ENCODE data around the gene ORC3. TPM values are rescaled to one million over a fixed set of nuclear protein-coding genes. Genes with fewer than 3 reads are reported as not detected.

Gene ORC3
- total RNA-seq, 2 donors from 2014 or later: 8.2 to 14.8 TPM

GRCh38 chr6:87672641-87673040, 82.7 kb downstream of the ORC3 start:
- 67 to 82% methylated on average over 2 of the region's 2 CpGs for WGBS, 2 donors
- ATAC-seq: no peak
- intact Hi-C loops (cut with DNase I): no loop called here
- TF ChIP-seq CTCF (IDR thresholded peaks at IDR 0.05) (no peak), POLR2A (IDR thresholded peaks at IDR 0.05) (no peak)
- DNase-seq: no peak
- no peak overlapping the region for H3K4me3 ChIP-seq
- peaks cover 6% of the 10 kb centered on the region for H3K4me1 ChIP-seq
- no peaks in the 10 kb centered on the region for H3K9me3 ChIP-seq
- no peaks in the 10 kb centered on the region for H3K27me3 ChIP-seq
- no peak overlapping the region for H3K27ac ChIP-seq
- peaks cover 0 to 3% of the 10 kb centered on the region in 2 donors for H3K36me3 ChIP-seq (replicated peaks in 1 of 2; ENCODE audit: insufficient read depth in 1 of 2, low read depth in 2 of 2)

- no peaks in the 10 kb centered on the region for H3K9me3 ChIP-seq
- no peak overlapping the region for H3K4me3 ChIP-seq
- peaks cover 0 to 3% of the 10 kb centered on the region in 2 donors for H3K36me3 ChIP-seq (replicated peaks in 1 of 2; ENCODE audit: insufficient read depth in 1 of 2, low read depth in 2 of 2)
- TF ChIP-seq POLR2A (IDR thresholded peaks at IDR 0.05) (no peak), CTCF (IDR thresholded peaks at IDR 0.05) (no peak)
- intact Hi-C loops (cut with DNase I): no loop called here
- WGBS, 2 donors: 94 to 96% methylated on average over 5 of the region's 5 CpGs
- no peak overlapping the region for H3K27ac ChIP-seq
- DNase-seq: no peak
- H3K27me3 ChIP-seq: no peaks in the 10 kb centered on the region
- peaks cover 6% of the 10 kb centered on the region for H3K4me1 ChIP-seq
- ATAC-seq: no peak
Observed at GRCh38 chr6:87673237-87673636, 83.3 kb downstream of the ORC3 start.

DNA sequence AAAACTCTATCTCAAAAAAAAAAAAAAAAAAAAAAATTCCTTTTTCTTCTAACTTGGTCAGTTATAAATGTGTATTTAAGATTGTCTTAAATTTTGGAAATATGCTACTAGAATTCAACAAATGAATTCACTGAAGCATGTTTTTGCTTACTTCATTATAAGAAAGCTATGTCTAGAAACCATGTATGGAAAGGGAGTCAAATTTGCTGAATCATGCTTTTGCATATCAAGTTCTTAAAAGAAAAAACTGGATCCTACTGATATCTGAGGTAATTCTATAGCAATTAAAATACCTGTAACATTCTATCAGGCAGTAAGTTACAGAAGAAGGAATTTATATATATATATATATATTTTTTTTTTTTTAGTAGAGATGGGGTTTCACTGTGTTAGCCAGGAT, 84.4 kb downstream of the ORC3 start:
- H3K9me3 ChIP-seq: no peaks in the 10 kb centered on the region
- no peak overlapping the region for H3K27ac ChIP-seq
- H3K27me3 ChIP-seq: no peaks in the 10 kb centered on the region
- TF ChIP-seq POLR2A (IDR thresholded peaks at IDR 0.05) (no peak), CTCF (IDR thresholded peaks at IDR 0.05) (no peak)
- intact Hi-C loops (cut with DNase I): no loop called here
- H3K36me3 ChIP-seq (replicated peaks in 1 of 2; ENCODE audit: insufficient read depth in 1 of 2, low read depth in 2 of 2): peaks cover 0 to 4% of the 10 kb centered on the region in 2 donors
- ATAC-seq (no peak), DNase-seq (no peak)
- no peak overlapping the region for H3K4me3 ChIP-seq
- peaks cover 6% of the 10 kb centered on the region for H3K4me1 ChIP-seq

DNA sequence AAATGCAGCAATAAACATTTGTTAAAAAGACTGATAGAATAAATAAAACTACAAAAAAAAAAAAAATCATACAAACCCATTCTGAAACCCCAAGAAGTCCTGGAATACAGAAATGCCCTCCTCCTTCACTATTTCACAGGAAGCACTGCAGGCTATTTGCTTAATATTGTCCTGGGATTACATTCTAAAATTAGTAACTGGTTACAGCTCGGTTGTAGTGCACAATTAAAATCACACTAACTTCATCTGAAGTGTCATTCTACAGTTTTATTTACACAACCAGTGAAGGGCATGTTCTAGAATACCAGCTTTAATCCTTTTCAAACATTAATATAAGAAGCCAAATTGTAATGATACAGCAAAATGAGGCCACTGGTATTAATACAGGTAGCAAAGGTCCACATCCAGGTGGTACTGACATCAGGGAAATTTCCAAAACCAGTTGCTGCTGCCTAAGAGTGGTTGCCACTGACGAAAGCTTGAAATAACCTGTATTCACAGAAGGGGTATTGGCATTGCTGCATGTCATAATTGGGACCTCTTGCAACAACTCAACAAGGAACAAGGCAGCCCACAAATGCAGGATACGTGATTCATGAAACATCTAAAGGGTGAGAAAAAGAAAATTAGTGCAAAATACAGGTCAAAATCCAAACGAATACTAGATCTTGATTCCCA, 85.2 kb downstream of the ORC3 start:
- Histone ChIP-seq H3K36me3 (replicated peaks in 1 of 2; ENCODE audit: insufficient read depth in 1 of 2, low read depth in 2 of 2) (peaks cover 0 to 4% of the 10 kb centered on the region in 2 donors), H3K27ac (no peak overlapping the region), H3K9me3 (no peaks in the 10 kb centered on the region), H3K4me3 (no peak overlapping the region), H3K4me1 (peaks cover 6% of the 10 kb centered on the region), H3K27me3 (no peaks in the 10 kb centered on the region)
- no peak for TF ChIP-seq CTCF (IDR thresholded peaks at IDR 0.05)
- TF ChIP-seq POLR2A (IDR thresholded peaks at IDR 0.05): no peak
- 59 to 60% methylated on average over 4 of the region's 4 CpGs for WGBS, 2 donors
- ATAC-seq: no peak
- intact Hi-C loops (cut with DNase I): no loop called here
- DNase-seq: no peak

DNA sequence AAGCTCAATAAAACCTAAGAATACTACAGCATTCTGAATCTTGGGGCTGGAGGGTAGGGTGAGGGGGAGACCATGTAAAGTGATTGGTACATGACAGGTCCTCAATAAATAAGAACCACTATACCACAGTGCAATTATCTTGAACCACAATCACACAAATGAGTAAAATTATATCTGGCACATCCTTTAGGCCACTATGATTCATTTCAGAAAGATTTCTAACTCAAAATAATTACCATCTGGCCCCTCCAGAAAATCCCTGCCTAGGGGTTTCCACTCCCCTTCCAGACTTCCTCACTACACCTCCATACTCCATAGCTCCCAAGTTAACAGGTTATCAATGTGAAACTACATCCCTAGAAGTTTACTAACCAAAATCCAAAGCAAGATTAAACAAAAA, 92.4 kb downstream of the ORC3 start:
- TF ChIP-seq CTCF (IDR thresholded peaks at IDR 0.05): no peak
- TF ChIP-seq POLR2A (IDR thresholded peaks at IDR 0.05): no peak
- Histone ChIP-seq H3K4me1 (peaks cover 16% of the 10 kb centered on the region), H3K4me3 (no peak overlapping the region), H3K27me3 (no peaks in the 10 kb centered on the region), H3K36me3 (replicated peaks in 1 of 2; ENCODE audit: insufficient read depth in 1 of 2, low read depth in 2 of 2) (peaks cover 0 to 2% of the 10 kb centered on the region in 2 donors), H3K9me3 (no peaks in the 10 kb centered on the region), H3K27ac (no peak overlapping the region)
- ATAC-seq (no peak), DNase-seq (no peak)
- intact Hi-C loops (cut with DNase I): no loop called here

Measured in body of pancreas (tissue), 4 donors.